Osteoblast (primary cell): ENCODE measurements around the gene RCOR1. TPM values are rescaled to one million over a fixed set of nuclear protein-coding genes. Genes with fewer than 3 reads are reported as not detected.

Experiments
- DNase-seq: peaks from one replicate; pipeline ENCODE4 v3.0.0; 2011; ENCODE audit warnings: low spot score, mixed read lengths; ENCODE audit not compliant: insufficient read length; ENCODE audit errors: missing footprints
- H2AFZ ChIP-seq: 2 replicates; pipeline ENCODE4 v1.6.0; 2011; ENCODE audit warnings: mild to moderate bottlenecking, low read length
- H3K27ac ChIP-seq: 2 replicates; pipeline ENCODE4 v1.5.1; 2011; ENCODE audit warnings: mild to moderate bottlenecking, low read depth, low read length, moderate library complexity
- H3K27me3 ChIP-seq: 2 replicates; pipeline ENCODE4 v1.6.0; 2012; ENCODE audit warnings: mild to moderate bottlenecking, control low read depth, inconsistent platforms, low read length, moderate library complexity; ENCODE audit not compliant: insufficient read depth
- H3K36me3 ChIP-seq: 2 replicates; pipeline ENCODE4 v1.5.1; 2011; ENCODE audit warnings: mild to moderate bottlenecking, low read length, control low read depth, moderate library complexity; ENCODE audit not compliant: insufficient read depth
- H3K4me1 ChIP-seq: 2 replicates; pipeline ENCODE4 v1.5.1; 2011; ENCODE audit warnings: mild to moderate bottlenecking, low read length, control low read depth, moderate library complexity; ENCODE audit not compliant: insufficient read depth
- H3K4me2 ChIP-seq: 2 replicates; pipeline ENCODE4 v1.6.0; 2011; ENCODE audit warnings: mild to moderate bottlenecking, low read length; ENCODE audit not compliant: insufficient read depth
- H3K4me3 ChIP-seq: fragments of 200-600 bp; sonication (generic); 3 replicates; pipeline ENCODE4 v1.5.1; 2012; ENCODE audit warnings: mild to moderate bottlenecking, low read length, inconsistent platforms; ENCODE audit not compliant: insufficient read depth
- H3K79me2 ChIP-seq: 2 replicates; pipeline ENCODE4 v1.6.0; 2012; ENCODE audit warnings: mild to moderate bottlenecking, low read length, control low read depth, inconsistent platforms; ENCODE audit not compliant: insufficient read depth
- H3K9me3 ChIP-seq: 2 replicates; pipeline ENCODE4 v1.5.1; 2011; ENCODE audit warnings: low read depth, low read length, control low read depth
- H4K20me1 ChIP-seq: 2 replicates; pipeline ENCODE4 v1.6.0; 2012; ENCODE audit warnings: mild to moderate bottlenecking, low read length, control low read depth; ENCODE audit not compliant: insufficient read depth
- CTCF ChIP-seq: IDR thresholded peaks from 2 replicates; pipeline ENCODE4 v1.5.1; 2011; ENCODE audit warnings: mild to moderate bottlenecking, low read depth, low read length, moderate library complexity; ENCODE audit errors: extremely low read depth
- total RNA-seq: library from RNA; depleted of rRNA; stranded (reverse); fragments of >200 nt; gene quantifications from 2 replicates; pipeline ENCODE4 v1.2.3, GENCODE V29; 2012

RCOR1 gene
- total RNA-seq, 1 donor = 11.6 TPM

GRCh38 chr14:102777711-102778337 is 185.4 kb downstream of the RCOR1 start:
- Histone ChIP-seq H3K4me1 (peaks cover 27% of the 10 kb centered on the region), H3K9me3 (no peaks in the 10 kb centered on the region), H3K36me3 (no peaks in the 10 kb centered on the region), H2AFZ (peak overlapping the region; percentile 77), H3K4me2 (peak overlapping the region; percentile 84), H4K20me1 (peaks cover 28% of the 10 kb centered on the region), H3K27ac (peak overlapping the region; percentile 48), H3K79me2 (peaks cover 48% of the 10 kb centered on the region), H3K4me3 (peak overlapping the region; percentile 87), H3K27me3 (no peaks in the 10 kb centered on the region)
- no peak for TF ChIP-seq CTCF
- DNase-seq = peak; percentile 96

DNA sequence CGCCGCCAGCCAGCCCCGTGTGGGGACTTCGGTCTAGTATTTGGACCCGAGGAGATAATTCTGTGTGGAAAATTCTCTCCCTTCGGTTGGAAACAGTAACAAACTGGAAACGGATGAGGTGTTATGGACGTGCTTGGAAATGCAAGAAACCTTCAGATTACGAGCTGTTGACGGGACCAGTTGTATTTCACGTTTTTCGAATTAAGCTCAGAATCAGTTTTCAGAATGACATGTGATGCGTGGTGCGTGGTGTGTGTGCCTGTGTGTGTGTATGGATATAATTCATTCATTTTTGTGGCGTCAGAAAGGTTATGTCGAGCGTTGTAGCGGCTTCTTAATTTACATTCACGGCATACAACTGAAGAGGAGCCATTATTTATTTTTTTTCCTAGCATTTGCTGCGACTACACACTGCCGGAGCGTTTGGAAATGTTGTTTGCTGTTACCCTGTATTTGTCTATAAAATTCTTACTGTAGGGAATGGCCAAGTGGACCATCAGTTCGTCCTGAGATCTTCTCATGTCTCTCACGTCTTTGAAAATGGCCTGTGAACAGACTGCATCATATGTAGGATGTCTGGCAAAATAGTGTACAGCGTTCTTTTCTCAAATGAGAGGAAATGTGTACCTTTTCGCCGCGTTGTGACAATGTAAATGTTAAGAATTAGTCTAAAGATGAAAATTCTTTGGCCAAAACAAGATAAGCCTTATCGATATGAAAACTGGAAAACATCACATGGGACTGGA is 186.1 kb downstream of the RCOR1 start:
- H3K4me2 ChIP-seq = peak overlapping the region; percentile 84
- peak overlapping the region; percentile 48 for H3K27ac ChIP-seq
- H3K36me3 ChIP-seq = no peaks in the 10 kb centered on the region
- peak overlapping the region; percentile 77 for H2AFZ ChIP-seq
- no peaks in the 10 kb centered on the region for H3K9me3 ChIP-seq
- TF ChIP-seq CTCF = no peak
- H3K27me3 ChIP-seq = no peaks in the 10 kb centered on the region
- H3K4me1 ChIP-seq = peaks cover 27% of the 10 kb centered on the region
- peaks cover 35% of the 10 kb centered on the region for H4K20me1 ChIP-seq
- no peak for DNase-seq
- peaks cover 55% of the 10 kb centered on the region for H3K79me2 ChIP-seq
- H3K4me3 ChIP-seq = peak overlapping the region; percentile 87

- H3K79me2 ChIP-seq = peaks cover 60% of the 10 kb centered on the region
- peak overlapping the region; percentile 87 for H3K4me3 ChIP-seq
- H3K27me3 ChIP-seq = no peaks in the 10 kb centered on the region
- H2AFZ ChIP-seq = no peak overlapping the region
- H3K27ac ChIP-seq = peak overlapping the region; percentile 48
- H4K20me1 ChIP-seq = peaks cover 40% of the 10 kb centered on the region
- TF ChIP-seq CTCF = no peak
- H3K4me2 ChIP-seq = peak overlapping the region; percentile 84
- DNase-seq = no peak
- H3K4me1 ChIP-seq = peaks cover 27% of the 10 kb centered on the region
- H3K36me3 ChIP-seq = no peaks in the 10 kb centered on the region
- H3K9me3 ChIP-seq = no peaks in the 10 kb centered on the region
Measured at GRCh38 chr14:102779084-102779462, 186.6 kb downstream of the RCOR1 start.

- H3K27me3 ChIP-seq = no peaks in the 10 kb centered on the region
- peak overlapping the region; percentile 84 for H3K4me2 ChIP-seq
- DNase-seq = no peak
- no peak overlapping the region for H3K4me3 ChIP-seq
- H3K9me3 ChIP-seq = no peaks in the 10 kb centered on the region
- H3K4me1 ChIP-seq = peaks cover 22% of the 10 kb centered on the region
- H2AFZ ChIP-seq = no peak overlapping the region
- no peaks in the 10 kb centered on the region for H3K36me3 ChIP-seq
- peaks cover 44% of the 10 kb centered on the region for H4K20me1 ChIP-seq
- H3K27ac ChIP-seq = no peak overlapping the region
- peaks cover 67% of the 10 kb centered on the region for H3K79me2 ChIP-seq
- TF ChIP-seq CTCF = no peak
Measured at GRCh38 chr14:102779574-102780315, 187.3 kb downstream of the RCOR1 start.
